Measurements from ENCODE around the gene MTMR4. TPM values are rescaled to one million over a fixed set of nuclear protein-coding genes. Genes with fewer than 3 reads are reported as not detected.

MTMR4 gene
- polyA plus RNA-seq, 1 donor from 2014 or later: 124 TPM

DNA sequence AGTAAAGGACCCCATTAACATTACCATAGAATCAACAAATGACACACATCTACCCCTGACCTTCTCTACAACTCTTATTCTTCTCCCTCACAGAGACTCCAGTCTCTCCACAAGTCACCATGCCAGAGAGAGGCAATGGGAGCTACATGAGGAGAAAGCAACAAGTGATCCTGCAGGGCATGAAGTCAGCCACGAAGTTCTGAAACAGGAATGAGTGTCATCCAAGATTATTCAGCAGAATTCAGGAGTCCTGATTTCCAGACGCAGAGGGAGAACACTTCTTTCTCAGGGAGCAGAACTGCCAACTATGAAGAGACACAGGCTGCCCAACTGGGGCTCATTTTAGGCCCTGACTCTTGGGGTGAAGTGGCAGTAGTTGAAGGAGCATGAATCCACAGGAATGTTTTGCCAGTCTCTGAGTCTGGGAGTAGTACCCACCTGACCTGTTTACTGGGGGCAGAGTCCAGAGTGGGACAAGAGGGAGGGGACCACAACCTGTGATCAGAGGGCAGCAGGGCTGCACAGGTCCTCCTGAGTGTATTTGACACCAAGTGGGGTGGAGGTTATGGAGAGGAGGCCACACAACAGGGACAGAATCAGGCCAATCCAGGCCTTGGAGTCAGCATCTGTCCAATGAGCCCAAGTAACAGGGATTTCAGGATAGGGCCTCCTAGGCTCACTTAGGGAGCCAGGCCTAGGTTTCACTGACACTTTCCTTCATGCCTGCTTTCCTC lies 2.4 kb upstream of the MTMR4 start:
- H3K79me2 ChIP-seq (replicated peaks; ENCODE audit: insufficient read depth, low read length): peaks cover 38% of the 10 kb centered on the region
- peak overlapping the region; percentile 82 for H3K27ac ChIP-seq (ENCODE audit: low read length)
- TF ChIP-seq EZH2 (IDR thresholded peaks at IDR 0.05; ENCODE audit: borderline replicate concordance, insufficient read depth, low read length, poor library complexity, severe bottlenecking): no peak
- H3K9me3 ChIP-seq (ENCODE audit: low read length): no peaks in the 10 kb centered on the region
- H3K4me3 ChIP-seq (ENCODE audit: low read length): peak overlapping the region; percentile 93
- H3K9me2 ChIP-seq (ENCODE audit: insufficient read depth, low read length): no peaks in the 10 kb centered on the region
- H3K4me2 ChIP-seq (ENCODE audit: low read length): peak overlapping the region; percentile 91
- no peaks in the 10 kb centered on the region for H4K20me1 ChIP-seq (ENCODE audit: insufficient read depth)
- H3K9ac ChIP-seq (ENCODE audit: low read length): peak overlapping the region; percentile 89
- H3F3A ChIP-seq (ENCODE audit: insufficient read depth, low read length, poor library complexity, severe bottlenecking): no peaks in the 10 kb centered on the region
- no peaks in the 10 kb centered on the region for H3K27me3 ChIP-seq (ENCODE audit: insufficient read depth, low read depth, low read length)
- no peaks in the 10 kb centered on the region for H3K36me3 ChIP-seq (ENCODE audit: insufficient read depth, low read length)
- peak overlapping the region; percentile 54 for H2AFZ ChIP-seq (ENCODE audit: low read depth, low read length)

DNA sequence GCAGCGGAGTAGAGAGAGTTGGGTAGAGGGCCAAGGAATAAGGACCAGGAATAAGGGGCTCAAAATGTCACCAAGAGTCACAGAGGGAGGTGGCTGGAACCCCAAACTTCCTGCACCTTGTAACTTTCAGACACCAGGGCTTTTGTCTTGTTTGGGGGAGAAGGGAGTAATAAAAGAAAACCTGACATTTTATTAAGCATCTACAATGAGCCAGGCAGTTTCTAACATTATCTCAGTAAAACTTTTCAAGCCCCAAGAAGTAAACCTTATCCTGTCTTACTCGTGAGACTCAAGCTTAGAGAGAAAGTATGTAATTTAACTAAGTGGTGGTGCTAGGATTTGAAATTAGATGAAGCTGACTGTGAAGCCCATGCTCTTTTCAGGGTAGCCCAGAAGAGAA lies 848 bp upstream of the MTMR4 start:
- Histone ChIP-seq H2AFZ (ENCODE audit: low read depth, low read length) (no peak overlapping the region), H3K9me2 (ENCODE audit: insufficient read depth, low read length) (no peaks in the 10 kb centered on the region), H3K9ac (ENCODE audit: low read length) (peak overlapping the region; percentile 93), H3K9me3 (ENCODE audit: low read length) (no peaks in the 10 kb centered on the region), H3K27ac (ENCODE audit: low read length) (no peak overlapping the region), H4K20me1 (ENCODE audit: insufficient read depth) (no peaks in the 10 kb centered on the region), H3F3A (ENCODE audit: insufficient read depth, low read length, poor library complexity, severe bottlenecking) (no peaks in the 10 kb centered on the region), H3K27me3 (ENCODE audit: insufficient read depth, low read depth, low read length) (no peaks in the 10 kb centered on the region), H3K4me3 (ENCODE audit: low read length) (peak overlapping the region; percentile 99), H3K4me2 (ENCODE audit: low read length) (peak overlapping the region; percentile 76), H3K79me2 (replicated peaks; ENCODE audit: insufficient read depth, low read length) (peaks cover 50% of the 10 kb centered on the region), H3K36me3 (ENCODE audit: insufficient read depth, low read length) (peaks cover 9% of the 10 kb centered on the region)
- TF ChIP-seq EZH2 (IDR thresholded peaks at IDR 0.05; ENCODE audit: borderline replicate concordance, insufficient read depth, low read length, poor library complexity, severe bottlenecking) (no peak), REST (IDR thresholded peaks at IDR 0.05; ENCODE audit: borderline replicate concordance) (no peak), CTCF (IDR thresholded peaks at IDR 0.05; ENCODE audit: poor library complexity, severe bottlenecking) (no peak), TAF1 (IDR thresholded peaks at IDR 0.05; ENCODE audit: low read depth) (no peak), EP300 (conservative IDR thresholded peaks at IDR 0.05; ENCODE audit: poor library complexity, severe bottlenecking) (no peak), POLR2AphosphoS5 (IDR thresholded peaks at IDR 0.05) (no peak), SMC3 (conservative IDR thresholded peaks at IDR 0.05; ENCODE audit: poor library complexity) (no peak)

- peak overlapping the region; percentile 95 for H3K27ac ChIP-seq (ENCODE audit: low read length)
- H4K20me1 ChIP-seq (ENCODE audit: insufficient read depth): no peaks in the 10 kb centered on the region
- peaks cover 50% of the 10 kb centered on the region for H3K79me2 ChIP-seq (replicated peaks; ENCODE audit: insufficient read depth, low read length)
- H2AFZ ChIP-seq (ENCODE audit: low read depth, low read length): no peak overlapping the region
- H3K9me2 ChIP-seq (ENCODE audit: insufficient read depth, low read length): no peaks in the 10 kb centered on the region
- H3K36me3 ChIP-seq (ENCODE audit: insufficient read depth, low read length): peaks cover 9% of the 10 kb centered on the region
- peak overlapping the region; percentile 99 for H3K4me3 ChIP-seq (ENCODE audit: low read length)
- no peaks in the 10 kb centered on the region for H3F3A ChIP-seq (ENCODE audit: insufficient read depth, low read length, poor library complexity, severe bottlenecking)
- peak overlapping the region; percentile 76 for H3K4me2 ChIP-seq (ENCODE audit: low read length)
- no peaks in the 10 kb centered on the region for H3K9me3 ChIP-seq (ENCODE audit: low read length)
- peak overlapping the region; percentile 93 for H3K9ac ChIP-seq (ENCODE audit: low read length)
- TF ChIP-seq MXI1 (conservative IDR thresholded peaks at IDR 0.05; ENCODE audit: poor library complexity, severe bottlenecking): no peak
- no peak for TF ChIP-seq EP300 (conservative IDR thresholded peaks at IDR 0.05; ENCODE audit: poor library complexity, severe bottlenecking)
- no peak for TF ChIP-seq RAD21 (conservative IDR thresholded peaks at IDR 0.05)
- no peak for TF ChIP-seq REST (IDR thresholded peaks at IDR 0.05; ENCODE audit: borderline replicate concordance)
- TF ChIP-seq SMC3 (conservative IDR thresholded peaks at IDR 0.05; ENCODE audit: poor library complexity): no peak
- TF ChIP-seq POLR2AphosphoS5 (IDR thresholded peaks at IDR 0.05): no peak
- no peak for TF ChIP-seq CTCF (IDR thresholded peaks at IDR 0.05; ENCODE audit: poor library complexity, severe bottlenecking)
- TF ChIP-seq EZH2 (IDR thresholded peaks at IDR 0.05; ENCODE audit: borderline replicate concordance, insufficient read depth, low read length, poor library complexity, severe bottlenecking): no peak
- TF ChIP-seq TAF1 (IDR thresholded peaks at IDR 0.05; ENCODE audit: low read depth): no peak
- H3K27me3 ChIP-seq (ENCODE audit: insufficient read depth, low read depth, low read length): no peaks in the 10 kb centered on the region
Observed at GRCh38 chr17:58514770-58515157, 326 bp upstream of the MTMR4 start.

Measured in neural cell (in vitro differentiated cells).